Measurements from ENCODE around the gene KRT85. TPM values are rescaled to one million over a fixed set of nuclear protein-coding genes. Genes with fewer than 3 reads are reported as not detected.

KRT85 gene
- total RNA-seq, 1 donor from 2014 or later = not detected

GRCh38 chr12:52371716-52372115 lies 4.4 kb upstream of the KRT85 start:
- Histone ChIP-seq H3K4me3 (no peak overlapping the region), H3K4me1 (no peaks in the 10 kb centered on the region), H3K9me3 (no peaks in the 10 kb centered on the region), H3K27me3 (ENCODE audit: low read depth) (peaks cover 4% of the 10 kb centered on the region), H3K27ac (peak overlapping the region; percentile 72), H3K36me3 (no peaks in the 10 kb centered on the region)
- ATAC-seq (no peak), DNase-seq (no peak)
- intact Hi-C loops (cut with DNase I) = no loop called here
- no peak for TF ChIP-seq CTCF (IDR thresholded peaks at IDR 0.05)

- peak; percentile 31 to 55 for ATAC-seq
- H3K9me3 ChIP-seq = no peaks in the 10 kb centered on the region
- intact Hi-C loops (cut with DNase I) = no loop called here
These were observed 3.8 kb upstream of the KRT85 start for GRCh38 chr12:52370926-52371608.

GRCh38 chr12:52369809-52370208 lies 2.5 kb upstream of the KRT85 start:
- no peaks in the 10 kb centered on the region for H3K4me1 ChIP-seq
- ATAC-seq (no peak), DNase-seq (no peak)
- intact Hi-C loops (cut with DNase I) = no loop called here
- H3K9me3 ChIP-seq = no peaks in the 10 kb centered on the region
- H3K27ac ChIP-seq = no peak overlapping the region
- TF ChIP-seq CTCF (IDR thresholded peaks at IDR 0.05) = no peak
- H3K27me3 ChIP-seq (ENCODE audit: low read depth) = peaks cover 4% of the 10 kb centered on the region
- no peaks in the 10 kb centered on the region for H3K36me3 ChIP-seq
- no peak overlapping the region for H3K4me3 ChIP-seq

More at GRCh38 chr12:52370926-52371608, 3.8 kb upstream of the KRT85 start:
- no peaks in the 10 kb centered on the region for H3K4me1 ChIP-seq
- H3K27ac ChIP-seq = peak overlapping the region; percentile 72
- H3K36me3 ChIP-seq = no peaks in the 10 kb centered on the region
- H3K27me3 ChIP-seq (ENCODE audit: low read depth) = peaks cover 4% of the 10 kb centered on the region
- TF ChIP-seq CTCF (IDR thresholded peaks at IDR 0.05) = no peak
- H3K4me3 ChIP-seq = no peak overlapping the region
- no peak for DNase-seq

GRCh38 chr12:52369211-52369610 lies 1.9 kb upstream of the KRT85 start:
- no peak overlapping the region for H3K4me3 ChIP-seq
- no peaks in the 10 kb centered on the region for H3K36me3 ChIP-seq
- intact Hi-C loops (cut with DNase I) = no loop called here
- no peak overlapping the region for H3K27ac ChIP-seq
- ATAC-seq = no peak
- no peak for DNase-seq
- H3K4me1 ChIP-seq = no peaks in the 10 kb centered on the region
- TF ChIP-seq CTCF (IDR thresholded peaks at IDR 0.05) = no peak
- H3K27me3 ChIP-seq (ENCODE audit: low read depth) = peaks cover 5% of the 10 kb centered on the region
- no peaks in the 10 kb centered on the region for H3K9me3 ChIP-seq

- ATAC-seq = no peak
- Histone ChIP-seq H3K4me3 (no peak overlapping the region), H3K27ac (no peak overlapping the region), H3K27me3 (ENCODE audit: low read depth) (peaks cover 9% of the 10 kb centered on the region), H3K4me1 (no peaks in the 10 kb centered on the region), H3K9me3 (no peaks in the 10 kb centered on the region), H3K36me3 (no peaks in the 10 kb centered on the region)
- TF ChIP-seq CTCF (IDR thresholded peaks at IDR 0.05) = no peak
- intact Hi-C loops (cut with DNase I) = no loop called here
- no peak for DNase-seq
These were observed 1.2 kb upstream of the KRT85 start for GRCh38 chr12:52368508-52368907.

Measured in lower lobe of right lung (tissue), 2 donors.